GM12891 (cell line): ENCODE data around the gene BOD1L1.

Experiments used
- DNase-seq: peaks from one replicate; pipeline ENCODE4 v3.0.0; 2011; ENCODE audit warnings: low spot score; ENCODE audit not compliant: insufficient read length
- FAIRE-seq: peaks from 2 replicates; lab custom pipeline; 2011; peaks lifted over from hg19 to GRCh38; lab: Jason Lieb, UNC
- PAX5 ChIP-seq: IDR thresholded peaks from 2 replicates; pipeline ENCODE4 v1.6.1; 2011; ENCODE audit warnings: low read length, moderate library complexity, mild to moderate bottlenecking; ENCODE audit not compliant: insufficient read depth, severe bottlenecking
- POLR2A ChIP-seq: IDR thresholded peaks from 2 replicates; pipeline ENCODE4 v1.6.1; 2011; ENCODE audit warnings: low read depth, low read length, control low read depth
- POLR2AphosphoS5 ChIP-seq: IDR thresholded peaks from 2 replicates; pipeline ENCODE4 v1.6.1; 2011; ENCODE audit warnings: low read depth, low read length, control low read depth
- POU2F2 ChIP-seq: IDR thresholded peaks from 2 replicates; pipeline ENCODE4 v1.6.1; 2011; ENCODE audit warnings: low read depth, mild to moderate bottlenecking, control low read depth, low read length, moderate library complexity
- SPI1 ChIP-seq: IDR thresholded peaks from 2 replicates; pipeline ENCODE4 v1.6.1; 2011; ENCODE audit warnings: low read depth, low read length, control low read depth
- TAF1 ChIP-seq: IDR thresholded peaks from 2 replicates; pipeline ENCODE4 v1.6.1; 2011; ENCODE audit warnings: low read depth, low read length, control low read depth

The BOD1L1 gene

GRCh38 chr4:13543032-13543838, 84.3 kb downstream of the BOD1L1 start:
- DNase-seq = no peak
- TF ChIP-seq PAX5 (no peak), POLR2A (no peak), SPI1 (no peak), POLR2AphosphoS5 (no peak), POU2F2 (no peak), TAF1 (no peak)
- no peak for FAIRE-seq

GRCh38 chr4:13542577-13543031, 84.9 kb downstream of the BOD1L1 start:
- TF ChIP-seq SPI1 = no peak
- DNase-seq = no peak
- FAIRE-seq = no peak

- peak; percentile 38 for FAIRE-seq
- TF ChIP-seq PAX5 (no peak), TAF1 (no peak), SPI1 (no peak), POU2F2 (no peak)
Measured at GRCh38 chr4:13541720-13542576, 85.6 kb downstream of the BOD1L1 start.

GRCh38 chr4:13541176-13541604, 86.3 kb downstream of the BOD1L1 start:
- TF ChIP-seq POLR2A (no peak), TAF1 (no peak), POU2F2 (no peak), POLR2AphosphoS5 (no peak), SPI1 (no peak)
- DNase-seq (no peak), FAIRE-seq (no peak)

More at GRCh38 chr4:13541720-13542576, 85.6 kb downstream of the BOD1L1 start:
- no peak for DNase-seq

GRCh38 chr4:13540446-13541175, 86.9 kb downstream of the BOD1L1 start:
- FAIRE-seq (no peak), DNase-seq (no peak)
- no peak for TF ChIP-seq PAX5
- no peak for TF ChIP-seq POLR2AphosphoS5
- TF ChIP-seq POLR2A = no peak
- TF ChIP-seq POU2F2 = no peak
- TF ChIP-seq TAF1 = no peak
- no peak for TF ChIP-seq SPI1

- no peak for TF ChIP-seq POU2F2
- FAIRE-seq (no peak), DNase-seq (no peak)
Measured at GRCh38 chr4:13539619-13540445, 87.7 kb downstream of the BOD1L1 start.

- FAIRE-seq = no peak
Measured at GRCh38 chr4:13539047-13539618, 88.4 kb downstream of the BOD1L1 start.

GRCh38 chr4:13538427-13538973, 89.0 kb downstream of the BOD1L1 start:
- no peak for FAIRE-seq
- no peak for TF ChIP-seq POLR2A
- no peak for TF ChIP-seq PAX5
- no peak for TF ChIP-seq TAF1
- no peak for TF ChIP-seq POLR2AphosphoS5
- no peak for TF ChIP-seq POU2F2
- no peak for TF ChIP-seq SPI1
- no peak for DNase-seq

More at GRCh38 chr4:13539047-13539618, 88.4 kb downstream of the BOD1L1 start:
- TF ChIP-seq PAX5 (no peak), SPI1 (no peak), POLR2AphosphoS5 (no peak)
- DNase-seq = no peak
